Activated CD4-positive, alpha-beta T cell treated with anti-CD3 and anti-CD28 coated beads, Interleukin-2, amount 50 U/mL, for 48 hours (primary cell): ENCODE results near the gene POU2AF2.
"Not testable (repeated sequence)": the region's sequence is repeated elsewhere in the genome, so short reads cannot be mapped to it uniquely, and the experiment has no call there.

ENCODE experiments used
- DNase-seq, 2 experiments: peaks; one replicate each; pipeline ENCODE4 v3.0.0-alpha.2; 2020

The POU2AF2 gene

DNA sequence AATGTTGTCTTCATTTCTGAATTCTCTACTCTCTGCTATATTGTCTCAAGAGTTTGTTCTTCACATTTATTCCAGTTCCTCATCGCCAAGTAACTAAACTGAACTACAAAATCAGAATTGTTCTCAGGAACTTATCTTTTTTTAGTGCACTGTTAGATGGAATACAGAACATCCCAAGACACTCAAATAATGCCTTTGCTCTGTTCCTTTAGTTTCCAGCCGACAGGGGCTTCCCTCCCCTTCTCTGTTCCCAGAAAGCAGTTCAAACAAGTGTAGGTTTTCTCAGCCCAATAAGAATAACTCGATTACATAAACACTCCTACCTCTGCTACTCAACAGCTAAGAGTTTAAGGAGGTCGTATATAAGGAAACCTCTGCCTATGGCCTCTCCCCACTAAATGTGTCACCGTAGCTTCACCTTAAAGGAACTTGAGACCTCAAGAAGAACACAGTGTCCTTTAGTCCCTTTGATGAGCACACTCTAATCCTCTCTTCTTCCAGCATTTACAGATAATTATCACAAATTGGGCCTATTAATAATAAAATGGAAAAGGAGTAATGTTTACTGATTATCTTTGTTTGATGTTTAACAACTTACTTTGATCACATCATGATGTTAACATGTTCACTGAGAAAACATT lies 59.8 kb downstream of the POU2AF2 start:
- DNase-seq: no peak

DNA sequence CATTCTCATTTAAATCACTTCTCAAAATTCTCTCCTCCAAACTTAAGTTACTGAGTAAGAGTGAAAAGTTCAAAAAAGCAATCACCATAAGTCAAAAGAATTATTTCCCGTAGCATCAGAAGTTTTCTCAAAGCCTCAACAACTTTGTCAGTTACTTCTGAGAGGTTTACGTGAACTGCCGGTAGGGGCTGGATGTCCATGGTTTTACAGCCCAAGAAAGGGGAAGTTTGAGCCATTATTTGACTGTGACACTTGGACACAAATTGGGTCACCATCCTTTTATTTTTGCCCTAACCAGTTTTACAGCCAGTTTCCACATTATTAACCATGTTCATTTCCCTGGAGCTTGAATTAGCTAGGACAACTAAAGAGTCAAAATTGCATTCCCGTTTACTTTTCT lies 60.4 kb downstream of the POU2AF2 start:
- no peak for DNase-seq

- DNase-seq: no peak
Measured at GRCh38 chr11:111306321-111306720, 60.8 kb downstream of the POU2AF2 start.

GRCh38 chr11:111307472-111308108 lies 62.1 kb downstream of the POU2AF2 start:
- DNase-seq: no peak

- DNase-seq: no peak
Measured at GRCh38 chr11:111308140-111308539, 62.6 kb downstream of the POU2AF2 start.

GRCh38 chr11:111309215-111309915 lies 63.8 kb downstream of the POU2AF2 start:
- no peak for DNase-seq

DNA sequence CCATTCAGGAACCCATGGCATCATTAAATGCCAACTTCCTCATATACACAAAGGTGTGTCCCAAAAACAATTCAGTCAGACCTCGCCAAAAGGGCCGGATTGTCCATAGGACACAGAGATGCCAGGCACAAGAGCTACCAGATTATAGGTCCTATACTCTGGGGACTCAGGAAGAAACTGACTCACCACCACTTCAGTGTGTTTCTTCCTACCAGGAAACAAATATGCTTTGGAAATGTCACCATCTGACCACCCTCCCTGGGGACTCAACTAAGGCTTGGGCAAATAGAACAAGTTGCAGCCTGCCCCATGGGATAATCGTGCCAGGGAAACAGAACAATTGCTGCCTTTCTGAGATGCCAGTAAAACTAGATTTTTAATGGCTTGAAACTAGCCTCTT lies 64.6 kb downstream of the POU2AF2 start:
- DNase-seq: no peak

GRCh38 chr11:111310723-111311122 lies 65.2 kb downstream of the POU2AF2 start:
- DNase-seq: no peak

- no peak for DNase-seq
Measured at GRCh38 chr11:111312076-111312475, 66.6 kb downstream of the POU2AF2 start.

DNA sequence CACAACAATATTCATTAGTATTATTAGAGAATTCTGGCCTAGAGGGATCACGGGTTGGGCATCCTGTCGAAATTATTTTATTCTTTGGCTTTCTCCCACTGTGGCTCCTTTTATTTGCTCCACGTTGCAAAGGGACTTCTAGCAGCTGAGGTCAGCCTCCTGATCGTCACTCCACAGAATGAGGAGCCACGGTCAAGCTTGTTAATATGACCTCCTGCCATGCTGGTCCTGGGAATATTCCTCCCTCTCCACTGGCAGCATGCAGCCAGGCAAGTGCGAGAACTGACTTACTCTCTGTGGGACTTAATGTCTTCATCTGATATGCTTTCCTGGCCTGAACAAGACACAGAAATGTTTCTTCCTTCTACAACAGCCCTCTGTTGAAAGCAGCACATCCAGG lies 73.8 kb downstream of the POU2AF2 start:
- DNase-seq: no peak

GRCh38 chr11:111320199-111320598 lies 74.7 kb downstream of the POU2AF2 start:
- DNase-seq: not testable (repeated sequence)

DNA sequence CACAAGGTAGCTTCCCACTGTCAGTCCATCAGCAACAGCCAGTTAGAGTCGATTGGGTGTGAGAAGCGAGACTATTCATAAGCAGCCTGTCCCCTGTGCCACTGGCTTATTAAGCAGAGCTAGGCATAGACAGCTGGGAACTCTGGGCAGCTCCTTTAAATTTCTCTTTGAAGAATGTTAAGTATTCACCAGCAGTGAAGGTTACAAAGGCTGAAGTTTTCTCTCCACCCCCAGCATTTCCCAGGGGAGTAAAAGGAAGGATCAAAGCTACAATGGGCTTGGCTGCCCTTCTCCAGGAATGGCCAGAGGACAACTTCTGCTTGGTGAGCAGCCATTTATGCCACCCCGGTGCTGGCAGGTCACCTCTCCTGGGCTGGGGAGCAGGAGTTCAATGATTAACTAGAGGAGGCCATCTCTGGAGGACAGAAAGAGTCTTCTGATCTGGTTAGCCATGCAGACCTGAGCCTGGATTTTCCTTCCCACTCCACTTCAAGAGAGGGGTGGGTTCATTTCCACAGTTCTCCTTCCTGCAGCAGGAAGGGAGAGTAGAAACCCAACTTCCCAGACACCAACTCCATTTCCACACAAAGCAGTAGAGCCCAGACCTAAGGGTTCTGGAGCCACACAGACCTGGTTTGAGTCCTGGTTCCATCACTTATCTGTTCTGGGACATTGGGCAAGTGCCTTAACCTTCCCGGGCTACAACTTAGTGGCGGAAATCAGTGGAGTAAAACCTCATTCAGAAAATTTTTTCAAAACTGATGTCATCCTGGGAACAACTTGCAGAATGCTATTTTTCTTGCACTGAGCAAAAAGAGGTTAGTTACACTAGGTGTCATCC lies 75.4 kb downstream of the POU2AF2 start:
- DNase-seq: no peak

- no peak for DNase-seq
Measured at GRCh38 chr11:111322534-111322933, 77.0 kb downstream of the POU2AF2 start.

- DNase-seq: no peak
Measured at GRCh38 chr11:111324277-111324720, 78.8 kb downstream of the POU2AF2 start.

- no peak for DNase-seq
Measured at GRCh38 chr11:111325259-111325658, 79.7 kb downstream of the POU2AF2 start.

DNA sequence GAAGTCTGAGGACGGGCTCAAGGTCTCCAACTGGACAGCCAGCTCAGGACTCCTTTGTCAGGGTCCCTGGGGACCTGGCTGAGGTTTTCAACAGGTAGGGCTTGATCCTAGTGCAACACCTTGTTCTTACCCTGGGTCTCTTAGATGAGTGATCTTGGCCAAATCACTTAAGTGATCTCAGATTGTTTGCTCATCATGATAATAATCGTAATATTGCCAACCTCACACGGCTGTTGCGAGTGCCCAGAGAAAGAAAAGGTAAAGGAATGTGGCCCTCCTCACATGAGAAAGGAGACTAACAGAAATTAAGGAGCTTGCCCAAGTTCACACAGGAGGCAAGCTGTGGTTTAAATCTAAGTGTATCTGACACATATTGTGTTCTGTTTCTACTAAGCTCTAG lies 81.3 kb downstream of the POU2AF2 start:
- DNase-seq: no peak

DNA sequence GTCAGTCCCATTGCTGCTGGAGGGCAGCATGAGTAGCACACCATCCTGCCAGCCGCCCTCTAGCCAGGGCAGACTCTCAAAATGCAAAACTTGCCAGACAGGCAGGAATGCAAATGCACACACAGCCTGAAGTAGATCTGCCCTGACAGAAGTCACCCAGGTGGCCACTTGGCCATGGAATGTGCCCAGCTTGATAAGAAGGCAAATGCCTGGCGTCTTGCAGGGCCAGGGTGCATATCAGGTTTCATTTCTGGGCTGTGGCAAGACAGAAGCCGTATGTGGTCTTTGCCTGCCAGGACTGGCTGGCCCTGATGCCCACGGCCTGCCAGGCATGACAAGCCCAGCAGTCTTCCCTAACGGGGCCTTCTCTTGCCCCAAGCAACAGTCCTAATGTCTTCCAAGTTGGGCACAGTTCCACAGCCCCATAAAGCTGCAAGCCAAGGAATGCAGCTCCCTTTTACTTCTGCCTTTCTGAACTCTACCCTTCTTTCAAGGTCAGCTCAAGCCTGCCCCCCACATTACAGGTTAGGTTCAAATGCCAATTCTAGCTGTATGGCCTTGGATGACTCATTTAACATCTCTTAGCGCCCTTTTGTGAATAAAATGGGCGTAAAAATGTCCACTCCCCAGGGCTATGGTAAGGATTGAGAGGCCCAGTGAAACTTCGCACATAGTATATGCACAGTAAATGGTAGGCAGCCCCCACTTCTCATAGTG lies 82.5 kb downstream of the POU2AF2 start:
- no peak for DNase-seq

- DNase-seq: no peak
Measured at GRCh38 chr11:111329306-111330204, 84.0 kb downstream of the POU2AF2 start.

DNA sequence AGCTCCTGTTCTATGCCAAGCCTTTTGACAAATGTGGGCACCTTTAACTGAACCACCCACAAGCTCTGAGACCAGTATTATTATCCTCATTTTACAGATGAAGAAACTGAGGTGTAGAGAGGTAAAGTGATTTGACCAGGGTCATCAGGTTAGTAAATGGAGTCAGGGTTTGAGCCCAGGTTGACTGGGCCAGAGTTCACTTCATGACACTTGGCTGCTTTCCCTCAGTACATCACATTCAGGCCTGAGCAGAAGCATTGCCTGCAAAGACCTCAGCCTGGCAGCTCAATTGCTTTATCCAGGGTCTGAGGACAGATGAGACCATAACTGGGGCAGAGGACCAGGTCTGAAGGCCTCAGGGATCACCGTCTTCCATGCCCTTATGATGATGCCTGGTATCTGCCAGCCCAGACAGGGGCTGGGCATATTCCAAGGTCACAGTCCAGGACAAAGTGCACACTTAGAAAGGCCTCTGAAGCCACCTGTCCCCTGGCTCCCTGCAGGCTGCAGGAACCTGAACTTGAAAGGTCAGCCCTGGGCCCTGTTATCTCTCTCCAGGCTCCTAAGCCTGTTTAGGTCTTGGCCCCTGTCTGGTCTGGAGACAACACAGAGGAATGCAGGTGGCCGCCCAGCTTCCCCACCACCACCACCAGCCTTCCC lies 84.8 kb downstream of the POU2AF2 start:
- no peak for DNase-seq

DNA sequence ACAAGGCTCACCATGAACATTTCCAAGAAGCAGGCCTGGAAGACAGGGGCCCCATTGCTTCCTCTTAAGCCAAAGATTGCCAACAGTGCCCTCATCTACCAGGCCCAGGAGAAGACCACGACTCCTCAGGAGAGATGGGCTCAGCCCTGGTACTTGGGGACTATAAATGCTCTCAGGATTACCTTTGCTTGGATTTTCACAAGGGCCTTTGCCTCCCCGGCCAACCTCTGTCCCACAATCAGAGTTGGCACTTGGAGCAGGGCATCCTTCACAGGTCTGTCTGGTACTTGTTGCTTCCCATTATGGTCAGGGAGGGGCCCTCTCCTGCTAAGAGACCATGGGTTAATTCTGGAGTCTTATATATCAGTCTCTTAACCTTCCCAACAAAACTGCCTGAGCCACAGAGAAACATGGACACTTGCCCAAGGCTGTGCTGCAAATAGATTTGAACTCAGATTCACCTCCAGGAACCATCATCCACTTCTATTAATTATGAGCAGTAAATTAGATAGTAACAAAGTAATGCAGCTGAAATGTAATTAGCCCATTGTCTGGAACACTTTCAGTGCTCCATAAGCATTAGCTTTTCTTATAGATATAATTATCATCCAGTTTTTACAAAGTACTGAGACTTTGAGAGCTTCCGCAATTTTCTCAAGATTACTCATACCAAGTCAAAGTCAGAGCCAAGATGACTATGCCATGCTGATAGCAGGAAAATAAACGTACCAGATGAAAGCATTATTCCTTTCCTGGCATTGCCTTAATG lies 86.4 kb downstream of the POU2AF2 start:
- DNase-seq: no peak
